ENCODE measurements around the gene HOXC13.

Gene HOXC13

DNA sequence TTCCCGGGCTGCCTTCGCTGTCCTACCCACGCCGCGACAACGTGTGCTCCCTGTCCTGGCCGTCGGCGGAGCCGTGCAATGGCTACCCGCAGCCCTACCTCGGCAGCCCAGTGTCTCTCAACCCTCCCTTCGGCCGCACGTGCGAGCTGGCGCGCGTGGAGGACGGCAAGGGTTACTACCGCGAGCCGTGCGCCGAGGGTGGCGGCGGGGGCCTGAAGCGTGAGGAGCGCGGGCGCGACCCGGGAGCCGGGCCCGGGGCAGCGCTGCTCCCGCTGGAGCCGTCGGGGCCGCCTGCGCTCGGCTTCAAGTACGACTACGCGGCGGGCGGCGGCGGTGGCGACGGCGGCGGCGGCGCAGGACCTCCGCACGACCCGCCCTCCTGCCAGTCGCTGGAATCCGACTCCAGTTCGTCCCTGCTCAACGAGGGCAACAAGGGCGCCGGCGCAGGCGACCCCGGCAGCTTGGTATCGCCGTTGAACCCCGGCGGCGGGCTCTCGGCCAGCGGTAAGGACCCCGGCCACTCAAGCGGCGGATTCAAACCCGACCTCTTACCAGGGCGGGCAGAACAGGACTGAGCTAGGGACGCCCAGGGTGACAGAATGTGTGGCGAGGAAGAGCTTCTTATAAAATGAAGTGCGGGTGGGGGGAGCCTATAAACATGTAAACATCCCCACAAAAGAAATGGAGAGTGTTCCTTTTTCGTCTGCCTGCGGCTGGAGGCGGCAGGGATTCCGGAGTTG, 16.6 kb downstream of the HOXC13 start:
- no peak for DNase-seq (ENCODE audit: low spot score)

GRCh38 chr12:53955776-53956250, 17.2 kb downstream of the HOXC13 start:
- no peak for DNase-seq (ENCODE audit: low spot score)

DNA sequence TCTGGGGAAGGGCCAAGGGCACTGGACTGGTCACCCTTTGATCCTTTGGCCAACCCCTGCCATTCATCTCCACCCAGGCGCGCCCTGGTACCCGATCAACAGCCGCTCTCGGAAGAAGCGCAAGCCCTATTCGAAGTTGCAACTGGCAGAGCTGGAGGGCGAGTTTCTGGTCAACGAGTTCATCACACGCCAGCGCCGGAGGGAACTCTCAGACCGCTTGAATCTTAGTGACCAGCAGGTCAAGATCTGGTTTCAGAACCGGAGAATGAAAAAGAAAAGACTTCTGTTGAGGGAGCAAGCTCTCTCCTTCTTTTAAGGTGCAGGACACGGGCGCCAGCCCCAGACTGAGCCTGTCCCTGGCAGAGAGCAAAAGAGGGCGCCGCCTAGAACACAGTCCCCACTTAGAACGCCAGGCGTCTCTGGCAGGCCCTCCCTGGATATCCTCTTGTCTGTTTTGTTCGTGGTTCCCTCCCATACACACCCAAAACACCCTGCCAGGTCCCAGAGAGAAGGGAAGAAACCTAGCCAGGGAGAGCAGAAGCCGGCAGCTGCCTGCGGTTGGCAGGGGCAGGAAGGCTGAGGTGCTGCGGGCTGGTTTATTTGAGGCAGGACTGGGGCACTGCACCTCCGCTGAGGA, 17.7 kb downstream of the HOXC13 start:
- no peak for DNase-seq (ENCODE audit: low spot score)

- DNase-seq (ENCODE audit: low spot score) = no peak
Measured at GRCh38 chr12:53956914-53957536, 18.4 kb downstream of the HOXC13 start.

GRCh38 chr12:53958128-53958527, 19.5 kb downstream of the HOXC13 start:
- no peak for DNase-seq (ENCODE audit: low spot score)

DNA sequence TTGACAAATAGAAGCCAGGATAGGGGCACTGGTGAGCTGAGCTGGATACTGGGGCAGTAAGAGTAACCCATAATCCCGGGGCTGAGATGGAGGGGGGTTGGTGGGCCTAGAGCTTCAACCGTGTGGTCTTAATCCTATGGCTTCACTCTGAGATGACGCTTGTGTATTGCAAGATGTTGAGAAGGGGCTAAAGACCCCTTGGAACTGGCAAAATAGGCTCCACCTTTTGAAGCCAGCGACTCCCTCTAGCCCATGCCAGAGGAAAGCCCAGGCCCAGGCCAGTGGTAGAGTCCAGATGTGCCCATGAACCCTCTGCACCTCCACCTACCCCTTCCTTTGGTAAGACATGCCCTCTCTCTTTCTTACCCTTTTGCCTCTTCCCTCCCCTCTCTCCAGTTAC, 20.7 kb downstream of the HOXC13 start:
- no peak for DNase-seq (ENCODE audit: low spot score)

DNA sequence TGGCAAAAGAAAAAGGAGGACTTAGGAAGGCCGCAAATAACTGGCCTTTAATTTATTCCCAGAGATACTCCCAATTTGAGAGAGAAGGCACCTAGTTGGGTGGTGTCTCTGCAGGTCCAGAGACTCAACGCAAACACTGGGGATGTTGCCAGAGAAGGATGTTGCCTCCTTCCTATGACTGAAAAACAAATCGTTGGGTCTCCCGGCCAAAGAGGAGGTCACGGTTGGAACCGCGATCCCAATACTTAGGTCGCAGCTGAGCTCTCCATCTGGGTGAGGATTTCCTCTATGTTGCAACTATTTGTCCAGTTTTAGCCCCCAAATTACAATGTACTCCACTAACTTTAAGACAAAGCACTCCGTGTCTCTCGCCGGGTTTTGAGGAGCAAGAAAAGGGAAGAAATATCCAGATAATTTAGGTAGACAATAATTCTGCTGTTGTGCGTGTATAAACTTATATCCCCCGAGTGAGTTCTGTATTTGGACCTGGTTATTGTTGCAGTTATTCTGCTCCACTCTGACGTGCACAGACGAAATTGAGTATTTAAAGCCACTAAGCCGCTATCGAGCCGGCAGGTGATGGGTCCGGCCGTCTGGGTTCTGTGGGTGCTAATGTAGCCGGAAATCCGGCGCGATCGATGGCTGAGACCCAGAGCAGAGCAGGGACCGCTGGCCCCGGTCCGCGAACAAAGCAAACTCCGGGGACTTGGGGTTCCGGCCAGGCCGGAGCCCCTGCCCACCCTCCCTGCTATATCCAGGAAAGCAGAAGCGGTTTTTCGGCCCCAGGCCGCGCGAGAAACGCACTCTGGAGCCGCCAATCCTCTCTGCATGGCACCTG, 21.8 kb downstream of the HOXC13 start:
- no peak for DNase-seq (ENCODE audit: low spot score)

DNA sequence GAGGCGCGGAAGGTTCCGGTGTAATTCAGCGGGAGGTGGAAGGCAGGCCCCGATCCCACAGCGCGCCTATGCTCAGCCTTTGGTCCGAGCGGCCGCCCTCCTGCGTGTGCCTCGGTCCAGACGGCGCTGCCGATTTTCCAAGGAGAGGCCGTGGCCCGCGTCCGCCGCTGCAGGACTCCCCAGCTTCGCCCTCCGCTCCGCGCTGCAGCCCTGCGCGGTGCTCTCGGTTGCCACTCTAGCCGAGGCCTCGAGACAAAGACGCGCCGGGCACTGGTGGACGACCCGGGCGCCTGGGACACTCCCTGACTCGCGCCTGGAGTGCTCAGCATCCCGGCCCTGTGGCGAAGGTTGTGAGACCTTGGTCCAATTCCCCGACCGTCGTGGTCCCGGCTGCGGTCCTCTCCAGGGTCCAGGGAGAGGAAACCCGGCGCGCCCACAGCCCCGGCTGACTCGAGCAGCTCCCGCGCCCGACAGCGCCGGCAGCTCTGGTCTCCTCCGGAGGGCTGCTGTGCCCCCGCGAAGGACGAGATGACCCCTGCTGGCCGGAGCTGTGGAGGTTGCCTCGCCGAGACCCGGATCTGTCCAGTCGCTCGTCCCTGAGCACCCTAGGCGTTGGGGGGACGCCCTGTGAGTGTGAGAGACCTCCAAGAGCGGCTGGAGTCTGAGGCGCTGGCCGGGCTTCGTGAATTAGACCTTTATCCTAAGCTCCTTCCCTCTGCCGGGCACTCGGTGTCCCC, 22.6 kb downstream of the HOXC13 start:
- no peak for DNase-seq (ENCODE audit: low spot score)

GRCh38 chr12:53963005-53963404, 24.4 kb downstream of the HOXC13 start:
- DNase-seq (ENCODE audit: low spot score) = no peak

GRCh38 chr12:53963434-53964314, 25.0 kb downstream of the HOXC13 start:
- no peak for DNase-seq (ENCODE audit: low spot score)

DNA sequence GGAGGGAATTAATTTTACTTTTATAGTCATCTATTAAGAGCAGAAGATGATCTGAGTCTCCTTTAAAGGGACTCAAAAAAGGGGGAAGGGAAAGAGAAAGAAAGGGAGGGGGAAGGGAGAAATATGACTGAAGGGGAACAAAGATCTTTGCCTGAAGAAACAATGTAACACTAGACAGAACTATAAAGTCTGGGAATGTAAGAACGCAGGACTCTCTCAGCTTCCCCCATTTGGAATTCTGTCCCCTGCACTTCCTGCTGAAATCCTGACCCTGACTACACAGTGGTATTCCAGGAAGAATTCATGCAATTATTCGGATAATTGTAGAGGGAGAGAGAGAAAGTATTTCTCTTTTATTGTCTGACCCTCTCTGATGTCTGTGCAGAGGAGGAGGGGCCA, 25.7 kb downstream of the HOXC13 start:
- DNase-seq (ENCODE audit: low spot score) = no peak

DNA sequence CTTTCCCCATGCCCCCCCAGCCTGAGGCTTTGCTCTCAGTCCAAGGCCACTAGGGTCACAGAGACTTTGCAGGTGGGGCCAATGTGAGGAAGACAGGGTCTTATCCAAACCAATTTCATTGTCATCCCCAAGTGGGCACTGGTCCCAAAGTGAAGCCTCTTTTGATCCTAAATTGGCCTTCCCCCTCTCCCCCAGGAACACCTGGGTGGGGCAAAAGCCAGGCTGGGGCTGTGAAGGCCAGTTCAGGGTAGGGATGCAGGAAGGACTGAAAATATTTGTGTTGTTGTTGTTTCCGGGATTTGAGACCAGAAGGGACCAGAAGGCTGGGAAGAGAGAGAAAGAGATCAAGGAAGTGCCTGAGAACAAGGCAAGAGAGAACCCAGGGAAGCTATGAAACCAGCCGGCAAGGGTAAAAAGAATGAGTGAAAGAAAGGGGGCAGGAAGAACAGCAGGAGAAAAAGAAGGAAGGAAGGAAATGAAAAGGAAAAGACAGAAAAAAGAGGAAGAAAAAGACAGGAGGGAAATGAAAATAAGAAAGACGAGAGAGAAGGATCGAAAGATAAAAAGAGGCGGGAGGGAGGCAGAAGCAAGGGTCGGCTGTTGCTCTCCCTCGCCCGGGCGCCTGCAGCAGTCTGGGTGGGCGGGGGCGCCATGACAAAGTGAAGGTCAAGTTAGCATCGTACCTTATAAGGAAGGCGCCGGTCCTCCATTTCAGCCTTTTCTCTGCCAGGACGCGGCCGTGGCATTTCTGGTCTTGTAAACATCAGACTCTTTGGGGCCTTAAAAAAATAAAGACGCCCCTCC, 26.9 kb downstream of the HOXC13 start:
- no peak for DNase-seq (ENCODE audit: low spot score)

GRCh38 chr12:53966085-53966384, 27.4 kb downstream of the HOXC13 start:
- no peak for DNase-seq (ENCODE audit: low spot score)

GRCh38 chr12:53966385-53967133, 27.9 kb downstream of the HOXC13 start:
- no peak for DNase-seq (ENCODE audit: low spot score)

GRCh38 chr12:53967421-53967925, 28.8 kb downstream of the HOXC13 start:
- DNase-seq (ENCODE audit: low spot score) = no peak

DNA sequence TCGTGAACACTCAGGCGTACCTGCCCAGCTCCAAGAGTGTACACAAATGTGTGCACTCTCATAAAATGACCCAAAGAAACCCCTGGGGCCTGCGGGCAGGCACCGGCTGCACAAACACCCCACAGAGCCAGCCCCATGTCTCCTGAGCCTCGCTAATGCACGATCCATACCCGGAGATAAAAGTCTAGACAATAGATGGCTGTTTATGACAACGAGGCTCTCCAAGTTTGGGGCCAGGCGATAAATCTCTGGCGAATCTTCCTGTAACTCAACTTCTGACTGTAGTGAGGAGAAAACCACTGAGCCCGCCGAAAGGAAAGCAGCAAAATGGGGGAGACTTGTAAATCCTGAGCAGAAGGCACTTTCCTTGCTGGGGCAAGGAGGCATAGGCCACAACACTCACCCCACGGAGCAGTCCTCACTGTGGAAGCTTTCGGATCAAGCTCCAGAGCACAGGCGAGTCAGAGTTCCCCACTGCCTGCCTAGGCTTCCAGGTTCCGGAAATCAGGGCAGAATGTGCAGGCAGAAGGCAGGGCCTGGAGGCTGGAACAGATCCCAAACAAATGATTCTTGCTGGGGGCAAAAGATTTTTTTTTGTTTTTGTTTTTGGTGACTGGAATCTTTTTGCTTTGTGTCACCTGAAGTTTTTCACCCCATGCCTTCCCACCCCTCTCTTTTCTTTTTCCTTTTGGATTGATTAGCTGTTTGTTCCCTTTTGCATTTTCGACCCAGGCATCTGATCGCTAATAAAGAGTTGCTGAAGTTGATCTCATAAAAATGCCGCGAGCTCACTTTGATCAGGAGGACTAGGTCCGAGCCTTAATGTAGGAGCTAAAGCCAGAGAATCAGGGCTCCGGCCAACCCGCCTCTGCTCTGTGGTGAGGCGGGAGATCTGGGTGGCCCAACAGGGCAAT, 29.8 kb downstream of the HOXC13 start:
- DNase-seq (ENCODE audit: low spot score) = no peak

DNA sequence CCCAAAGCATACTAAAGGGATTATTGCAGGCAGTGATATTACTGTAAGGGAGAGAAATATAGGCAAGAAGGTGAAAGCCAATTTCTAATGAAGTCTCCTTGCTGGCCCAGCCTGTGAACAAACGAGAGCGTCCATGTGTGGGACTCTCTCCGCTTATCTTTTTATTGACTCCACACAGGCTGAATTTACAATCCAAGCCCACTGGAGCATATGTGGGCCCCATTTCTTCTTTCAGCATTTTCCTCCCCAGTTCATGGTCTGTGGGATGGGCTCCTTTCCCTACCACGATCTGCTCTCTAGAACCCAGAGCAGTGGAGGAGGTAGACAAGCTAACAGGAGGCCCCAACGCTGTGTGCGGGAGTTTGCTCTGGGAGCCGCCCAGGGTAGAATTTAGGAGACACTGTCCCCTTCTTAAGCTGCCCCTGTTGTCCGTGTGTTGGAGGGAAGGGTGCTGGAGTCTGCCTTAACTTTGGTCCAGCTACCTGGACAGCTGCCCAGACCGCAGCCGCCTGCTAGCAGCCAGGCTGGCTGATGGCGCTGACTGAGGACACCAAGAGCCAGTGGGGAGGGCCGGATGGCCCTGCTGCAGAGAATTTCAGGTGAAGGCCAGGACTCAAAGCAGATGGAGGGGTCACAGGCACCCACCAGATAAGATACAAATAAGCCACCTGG, 31.1 kb downstream of the HOXC13 start:
- no peak for DNase-seq (ENCODE audit: low spot score)
